GM12872 (cell line): ENCODE data around the gene HOXC4.

Experiments
- TF ChIP-seq, protein P1 (sequence below): IDR thresholded peaks from 3 replicates; pipeline ENCODE4 v1.5.1; 2011; ENCODE audit warnings: low read depth, mild to moderate bottlenecking, low read length, moderate library complexity; ENCODE audit not compliant: insufficient read depth

HOXC4 gene

GRCh38 chr12:54082397-54082892, 28.8 kb downstream of the HOXC4 start:
- TF ChIP-seq, protein P1, sequence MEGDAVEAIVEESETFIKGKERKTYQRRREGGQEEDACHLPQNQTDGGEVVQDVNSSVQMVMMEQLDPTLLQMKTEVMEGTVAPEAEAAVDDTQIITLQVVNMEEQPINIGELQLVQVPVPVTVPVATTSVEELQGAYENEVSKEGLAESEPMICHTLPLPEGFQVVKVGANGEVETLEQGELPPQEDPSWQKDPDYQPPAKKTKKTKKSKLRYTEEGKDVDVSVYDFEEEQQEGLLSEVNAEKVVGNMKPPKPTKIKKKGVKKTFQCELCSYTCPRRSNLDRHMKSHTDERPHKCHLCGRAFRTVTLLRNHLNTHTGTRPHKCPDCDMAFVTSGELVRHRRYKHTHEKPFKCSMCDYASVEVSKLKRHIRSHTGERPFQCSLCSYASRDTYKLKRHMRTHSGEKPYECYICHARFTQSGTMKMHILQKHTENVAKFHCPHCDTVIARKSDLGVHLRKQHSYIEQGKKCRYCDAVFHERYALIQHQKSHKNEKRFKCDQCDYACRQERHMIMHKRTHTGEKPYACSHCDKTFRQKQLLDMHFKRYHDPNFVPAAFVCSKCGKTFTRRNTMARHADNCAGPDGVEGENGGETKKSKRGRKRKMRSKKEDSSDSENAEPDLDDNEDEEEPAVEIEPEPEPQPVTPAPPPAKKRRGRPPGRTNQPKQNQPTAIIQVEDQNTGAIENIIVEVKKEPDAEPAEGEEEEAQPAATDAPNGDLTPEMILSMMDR: no peak
